ENCODE measurements around the gene ALX4. TPM values are rescaled to one million over a fixed set of nuclear protein-coding genes. Genes with fewer than 3 reads are reported as not detected.

Gene ALX4
- total and polyA plus RNA-seq, 2 donors (not counting 3 experiments of a cell fraction or from before 2014, with no cell fraction given) = not detected

GRCh38 chr11:44243086-44243485 is 66.9 kb downstream of the ALX4 start:
- Histone ChIP-seq H4K20me1 (replicated peaks; ENCODE audit: control insufficient read depth, extremely low read depth, insufficient read depth, low read length) (no peaks in the 10 kb centered on the region), H3K9me1 (replicated peaks; ENCODE audit: control insufficient read depth, extremely low read depth, insufficient read depth, low read length) (no peaks in the 10 kb centered on the region), H3K4me3 (replicated peaks in 1 of 3; ENCODE audit: insufficient read depth in 1 of 3, low read depth in 1 of 3, low read length in 3 of 3) (no peak overlapping the region), H3K79me2 (ENCODE audit: control insufficient read depth, insufficient read depth, low read length) (no peaks in the 10 kb centered on the region), H3K27me3 (ENCODE audit: control insufficient read depth in 2 of 2, insufficient read depth in 2 of 2, low read length in 2 of 2) (no peaks in the 10 kb centered on the region), H3K9me3 (replicated peaks; ENCODE audit: control insufficient read depth, insufficient read depth, low read length) (no peaks in the 10 kb centered on the region), H2AFZ (ENCODE audit: low read depth, low read length) (no peak overlapping the region), H3K27ac (ENCODE audit: insufficient read depth, low read depth, low read length) (no peak overlapping the region), H3K4me2 (ENCODE audit: insufficient read depth, low read length) (no peak overlapping the region), H3K4me1 (ENCODE audit: control insufficient read depth, extremely low read depth, insufficient read depth, low read length) (peaks cover 22% of the 10 kb centered on the region), H3K9ac (replicated peaks; ENCODE audit: extremely low read depth, insufficient read depth, low read length) (no peak overlapping the region), H3K36me3 (ENCODE audit: control insufficient read depth in 2 of 2, extremely low read depth in 1 of 2, insufficient read depth in 2 of 2, low read length in 2 of 2) (no peaks in the 10 kb centered on the region)
- no TSS peak for BruUV-seq (replicated peaks)
- dilution Hi-C loops (cut with MboI; ENCODE audit: extremely low pct_ligation_motif_present, low sequenced_read_pairs) = no loop called here
- no peak for DNase-seq (ENCODE audit: low read depth, low spot score)
- no peak for FAIRE-seq
- CTCF ChIA-PET = interaction anchor here (0.9 to 2.9 kb wide), 6 partner anchors 9 to 148 kb away, joined by 3 to 13 read pairs (median 4); partner anchors contain the start of gene EXT2
- no peak for TF ChIP-seq POLR2AphosphoS5 (IDR thresholded peaks at IDR 0.05; ENCODE audit: insufficient read depth, low read depth, low read length)
- intact Hi-C loops (cut with micrococcal nuclease) = no loop called here
- POLR2A ChIA-PET = no interaction called here

DNA sequence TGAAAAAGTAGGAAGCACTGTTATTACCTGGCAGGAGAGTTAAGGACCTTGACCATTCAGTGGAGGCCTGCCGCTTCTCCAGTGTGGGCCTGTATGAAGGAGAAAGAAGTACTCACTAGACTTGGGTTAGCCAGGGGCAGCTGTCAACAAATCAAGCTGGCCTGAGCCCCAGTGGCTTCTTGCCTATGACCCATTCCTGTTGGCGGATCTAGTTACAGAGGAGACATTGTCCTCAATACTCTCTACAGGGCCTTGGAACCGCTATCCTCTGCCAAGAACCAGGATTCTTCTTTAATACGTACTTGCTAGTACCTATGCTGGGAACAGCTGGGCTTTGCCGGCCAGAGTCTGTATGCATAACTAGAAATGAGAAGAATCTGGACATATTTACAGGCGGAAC is 68.1 kb downstream of the ALX4 start:
- POLR2A ChIA-PET = no interaction called here
- Histone ChIP-seq H3K4me1 (ENCODE audit: control insufficient read depth, extremely low read depth, insufficient read depth, low read length) (peaks cover 22% of the 10 kb centered on the region), H3K4me2 (ENCODE audit: insufficient read depth, low read length) (no peak overlapping the region), H3K36me3 (ENCODE audit: control insufficient read depth in 2 of 2, extremely low read depth in 1 of 2, insufficient read depth in 2 of 2, low read length in 2 of 2) (no peaks in the 10 kb centered on the region), H3K27me3 (ENCODE audit: control insufficient read depth in 2 of 2, insufficient read depth in 2 of 2, low read length in 2 of 2) (no peaks in the 10 kb centered on the region), H4K20me1 (replicated peaks; ENCODE audit: control insufficient read depth, extremely low read depth, insufficient read depth, low read length) (no peaks in the 10 kb centered on the region), H3K9me3 (replicated peaks; ENCODE audit: control insufficient read depth, insufficient read depth, low read length) (no peaks in the 10 kb centered on the region), H3K4me3 (replicated peaks in 1 of 3; ENCODE audit: insufficient read depth in 1 of 3, low read depth in 1 of 3, low read length in 3 of 3) (no peak overlapping the region), H3K9ac (replicated peaks; ENCODE audit: extremely low read depth, insufficient read depth, low read length) (no peak overlapping the region), H3K9me1 (replicated peaks; ENCODE audit: control insufficient read depth, extremely low read depth, insufficient read depth, low read length) (no peaks in the 10 kb centered on the region), H2AFZ (ENCODE audit: low read depth, low read length) (no peak overlapping the region), H3K27ac (ENCODE audit: insufficient read depth, low read depth, low read length) (no peak overlapping the region), H3K79me2 (ENCODE audit: control insufficient read depth, insufficient read depth, low read length) (no peaks in the 10 kb centered on the region)
- BruUV-seq (replicated peaks) = no TSS peak
- no peak for DNase-seq (ENCODE audit: low read depth, low spot score)
- CTCF ChIA-PET = interaction anchor here (1.3 kb wide), 1 partner anchor 16 kb away, joined by 4 read pairs; no protein-coding TSS in a partner anchor
- intact Hi-C loops (cut with micrococcal nuclease) = no loop called here
- no peak for FAIRE-seq
- no peak for TF ChIP-seq POLR2AphosphoS5 (IDR thresholded peaks at IDR 0.05; ENCODE audit: insufficient read depth, low read depth, low read length)
- no peak for TF ChIP-seq MAX (IDR thresholded peaks at IDR 0.05; ENCODE audit: insufficient read depth, insufficient read length)
- no peak for TF ChIP-seq FOS (IDR thresholded peaks at IDR 0.05; ENCODE audit: borderline replicate concordance, insufficient read depth, low read length)
- no peak for TF ChIP-seq MYC (IDR thresholded peaks at IDR 0.05; ENCODE audit: low read depth, low read length)
- no peak for TF ChIP-seq JUN (IDR thresholded peaks at IDR 0.05; ENCODE audit: borderline replicate concordance, insufficient read depth, insufficient read length, low read depth)
- no peak for TF ChIP-seq GATA2 (IDR thresholded peaks at IDR 0.05; ENCODE audit: insufficient read depth, insufficient read length, low read depth, low read length)
- no peak for TF ChIP-seq CTCF (IDR thresholded peaks at IDR 0.05; ENCODE audit: extremely low read depth in 1 of 2, insufficient read depth in 1 of 2, low read depth in 1 of 2, low read length in 2 of 2)
- TF ChIP-seq EZH2 (IDR thresholded peaks at IDR 0.05; ENCODE audit: borderline replicate concordance, low read depth, low read length, severe bottlenecking) = no peak
- no peak for TF ChIP-seq POLR2A (IDR thresholded peaks at IDR 0.05; ENCODE audit: low read depth, low read length)
- dilution Hi-C loops (cut with MboI; ENCODE audit: extremely low pct_ligation_motif_present, low sequenced_read_pairs) = no loop called here

Measured in endothelial cell of umbilical vein (primary cell).